Measurements from ENCODE around the gene UTS2R.
"Not testable (repeated sequence)": the region's sequence is repeated elsewhere in the genome, so short reads cannot be mapped to it uniquely, and the experiment has no call there.

UTS2R gene

DNA sequence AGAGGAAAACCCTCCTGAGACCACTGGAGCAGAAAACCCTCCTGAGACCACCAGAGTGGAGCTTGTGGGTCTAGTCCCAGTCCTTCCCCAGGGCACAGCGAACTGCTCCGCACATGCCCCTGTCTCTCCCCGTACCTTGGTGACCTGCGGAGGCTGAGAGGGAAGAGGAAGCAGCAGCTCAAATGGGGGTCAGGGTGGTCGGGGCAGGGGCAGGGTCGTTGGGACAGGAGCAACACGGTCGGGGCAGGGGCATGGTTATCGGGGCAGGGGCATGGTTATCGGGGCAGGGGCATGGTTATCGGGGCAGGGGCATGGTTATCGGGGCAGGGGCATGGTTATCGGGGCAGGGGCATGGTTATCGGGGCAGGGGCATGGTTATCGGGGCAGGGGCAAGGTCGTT, 40.5 kb downstream of the UTS2R start:
- H3K27ac Mint-ChIP-seq, H3K9me3 Mint-ChIP-seq: not testable (repeated sequence)

DNA sequence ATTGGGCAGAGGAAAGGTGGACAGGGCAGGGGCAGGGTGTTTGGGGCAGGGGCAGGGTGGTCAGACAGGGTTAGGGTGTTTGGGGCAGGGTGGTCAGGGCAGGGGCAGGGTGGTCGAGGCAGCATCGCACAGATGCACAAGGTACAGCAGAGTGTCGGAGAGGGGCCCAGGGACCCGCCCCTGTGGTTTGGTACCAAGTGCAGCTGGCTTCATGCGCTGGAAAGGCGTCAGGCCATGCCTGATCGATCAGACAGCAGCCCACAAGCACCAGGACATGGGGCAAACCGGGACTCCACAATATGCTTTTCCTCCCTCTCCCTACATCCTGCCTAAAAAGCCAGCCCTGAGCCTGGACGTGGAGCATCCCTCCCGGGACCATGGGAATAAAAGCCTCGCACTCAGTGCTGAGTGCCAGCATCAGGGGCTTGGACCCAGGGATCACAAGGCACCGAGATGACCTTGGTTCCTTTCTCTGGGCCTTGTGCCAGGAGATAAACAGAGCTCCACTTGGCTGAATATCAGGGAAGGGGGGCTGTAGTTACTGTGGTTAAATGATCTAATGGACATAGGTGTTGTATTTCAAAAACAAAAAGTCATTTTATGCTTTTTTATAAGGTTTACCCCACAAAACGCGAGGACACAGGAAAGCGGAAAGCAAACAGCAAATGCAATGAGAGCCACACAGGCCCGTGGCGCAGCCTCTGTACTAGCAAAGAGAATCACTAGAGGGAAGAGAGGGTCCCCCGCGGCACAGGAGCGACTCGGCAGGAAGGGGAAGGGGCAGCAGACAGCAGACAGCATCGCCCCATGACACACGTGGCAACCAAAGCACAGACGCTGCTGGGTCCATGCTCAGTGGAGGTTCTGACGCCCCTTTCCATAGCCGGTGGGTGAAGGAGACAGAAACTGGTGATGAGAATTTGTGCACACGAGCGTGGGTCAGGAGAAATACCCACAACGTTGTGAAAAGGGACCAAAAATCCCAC, 41.3 kb downstream of the UTS2R start:
- no peak overlapping the region for H3K27ac Mint-ChIP-seq
- H3K9me3 Mint-ChIP-seq = no peaks in the 10 kb centered on the region
- H3K4me1 Mint-ChIP-seq = peaks cover 23% of the 10 kb centered on the region
- no peak for DNase-seq
- H3K27me3 Mint-ChIP-seq = no peaks in the 10 kb centered on the region
- no peak for ATAC-seq
- peak overlapping the region in 1 of 2 donors; percentile 26 for H3K4me3 Mint-ChIP-seq

More for the DNA sequence above, 40.5 kb downstream of the UTS2R start:
- not testable (repeated sequence) for DNase-seq, H3K27me3 Mint-ChIP-seq, H3K4me3 Mint-ChIP-seq, ATAC-seq
- peaks cover 26% of the 10 kb centered on the region for H3K4me1 Mint-ChIP-seq

DNA sequence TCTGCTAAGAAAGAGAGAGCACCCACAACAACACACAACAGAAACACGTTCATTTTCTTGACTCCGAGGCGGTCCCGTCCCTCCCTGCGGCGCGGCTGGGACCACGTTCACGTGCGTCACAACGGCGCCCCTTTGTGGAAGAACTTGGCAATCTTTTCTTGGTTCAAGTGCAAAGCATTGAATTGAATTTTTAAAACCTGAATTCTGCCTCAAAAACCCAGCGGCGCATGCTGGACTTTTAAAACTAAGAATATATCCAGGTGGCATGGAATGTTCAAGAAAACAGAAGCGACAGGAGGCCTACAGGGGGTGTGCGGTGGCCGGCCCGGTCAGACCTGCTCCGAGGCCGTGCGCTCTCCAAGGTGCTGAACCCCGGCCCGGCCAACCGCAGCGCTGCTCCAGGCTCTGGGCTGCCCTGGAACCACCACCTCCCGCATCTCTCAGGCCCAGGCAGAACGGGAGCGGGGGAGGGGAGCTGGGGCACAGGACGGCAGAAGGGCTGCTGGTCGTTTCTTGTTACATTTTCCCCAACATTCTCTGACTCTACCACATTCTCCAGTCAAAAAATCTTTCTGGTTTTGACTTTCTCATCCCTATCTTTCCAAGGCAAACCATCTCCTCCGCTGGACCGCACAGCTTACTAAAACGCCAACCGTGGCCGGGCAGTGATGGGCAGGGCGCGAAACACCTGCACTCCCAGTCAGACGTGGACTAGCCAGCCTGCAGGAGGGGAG, 43.1 kb downstream of the UTS2R start:
- H3K4me3 Mint-ChIP-seq = no peak overlapping the region
- H3K27ac Mint-ChIP-seq = peak overlapping the region in 1 of 2 donors; percentile 40
- peak; percentile 46 for ATAC-seq
- no peaks in the 10 kb centered on the region for H3K27me3 Mint-ChIP-seq
- peaks cover 28% of the 10 kb centered on the region for H3K4me1 Mint-ChIP-seq
- DNase-seq = peak; percentile 72 to 76
- H3K9me3 Mint-ChIP-seq = no peaks in the 10 kb centered on the region

DNA sequence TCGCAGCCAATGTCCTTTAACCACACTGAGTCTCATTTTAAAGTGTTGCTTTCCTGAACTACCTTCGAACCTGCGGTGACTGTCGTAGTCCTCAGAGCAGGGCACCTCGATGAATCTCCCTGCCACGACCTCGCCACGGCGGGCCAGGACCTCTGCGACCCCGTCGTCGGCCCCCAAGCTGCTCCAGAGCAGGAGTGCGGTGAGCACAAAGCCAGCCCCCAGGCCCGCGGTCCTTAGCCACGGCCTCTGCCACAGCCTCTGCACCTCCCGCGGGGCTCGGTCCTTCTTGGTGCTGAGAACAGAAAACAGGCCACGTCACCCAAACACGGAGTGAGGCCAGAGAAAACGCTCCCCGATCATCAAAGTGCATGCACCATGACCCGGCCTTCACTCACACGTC, 43.8 kb downstream of the UTS2R start:
- H3K27me3 Mint-ChIP-seq = no peaks in the 10 kb centered on the region
- no peaks in the 10 kb centered on the region for H3K9me3 Mint-ChIP-seq
- no peak overlapping the region for H3K27ac Mint-ChIP-seq
- DNase-seq (no peak), ATAC-seq (no peak)
- no peak overlapping the region for H3K4me3 Mint-ChIP-seq
- peaks cover 34% of the 10 kb centered on the region for H3K4me1 Mint-ChIP-seq

DNA sequence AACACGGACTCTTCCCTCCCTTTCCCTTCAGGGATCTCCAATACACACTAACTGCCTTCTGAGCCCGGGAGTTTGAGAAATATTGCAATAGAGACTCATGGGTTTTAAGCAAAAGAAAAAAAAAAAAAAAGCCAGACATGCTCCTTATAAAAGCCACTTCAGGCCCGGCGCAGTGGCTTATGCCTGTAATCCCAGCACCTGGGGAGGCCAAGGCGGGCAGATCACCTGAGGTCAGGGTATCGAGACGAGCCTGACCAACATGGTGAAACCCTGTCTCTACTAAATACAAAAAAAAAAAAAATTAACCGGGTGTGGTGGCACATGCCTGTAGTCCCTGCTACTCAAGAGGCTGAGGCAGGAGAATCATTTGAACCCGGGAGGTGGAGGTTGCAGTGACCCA, 44.2 kb downstream of the UTS2R start:
- H3K4me1 Mint-ChIP-seq = peaks cover 34% of the 10 kb centered on the region
- ATAC-seq = no peak
- no peaks in the 10 kb centered on the region for H3K9me3 Mint-ChIP-seq
- H3K27me3 Mint-ChIP-seq = no peaks in the 10 kb centered on the region
- no peak overlapping the region for H3K27ac Mint-ChIP-seq
- no peak overlapping the region for H3K4me3 Mint-ChIP-seq
- no peak for DNase-seq

DNA sequence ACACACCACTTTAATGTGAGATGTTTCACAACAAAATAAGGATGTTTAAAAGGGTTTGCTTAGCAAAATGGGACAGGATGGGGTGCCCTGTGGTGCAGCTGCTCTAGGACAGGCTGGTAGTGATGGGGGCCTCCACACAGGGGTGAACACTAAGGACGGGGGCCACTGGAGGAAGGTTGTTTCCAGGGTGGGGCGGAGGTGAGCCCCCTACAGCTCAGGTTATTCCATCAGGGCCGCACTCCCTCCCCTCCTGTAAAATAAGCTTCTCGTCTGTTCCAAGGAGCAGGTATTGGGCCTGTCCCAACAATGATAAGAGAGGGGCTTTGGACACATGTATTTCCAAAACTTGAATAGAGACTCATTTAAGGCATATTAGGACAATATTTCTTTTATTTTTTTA, 44.7 kb downstream of the UTS2R start:
- no peak for DNase-seq

DNA sequence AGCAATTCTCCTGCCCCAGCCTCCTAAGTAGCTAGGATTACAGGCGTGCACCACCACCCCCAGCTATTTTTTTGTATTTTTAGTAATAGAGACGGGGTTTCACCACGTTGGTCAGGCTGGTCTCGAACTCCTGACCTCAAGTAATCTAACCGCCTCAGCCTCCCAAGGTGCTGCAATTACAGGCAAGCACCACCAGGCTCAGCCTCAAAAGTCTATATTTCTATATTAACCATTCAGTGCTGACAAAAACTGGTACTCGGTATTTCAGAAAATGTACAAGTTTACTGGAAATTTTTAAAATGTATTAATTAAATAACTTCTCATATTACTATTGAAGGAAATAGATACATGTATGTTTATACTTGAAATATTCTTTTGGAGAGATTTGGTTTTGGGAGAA, 45.2 kb downstream of the UTS2R start:
- no peak overlapping the region for H3K4me3 Mint-ChIP-seq
- no peaks in the 10 kb centered on the region for H3K9me3 Mint-ChIP-seq
- ATAC-seq = no peak
- no peak for DNase-seq
- H3K4me1 Mint-ChIP-seq = peaks cover 34% of the 10 kb centered on the region
- no peaks in the 10 kb centered on the region for H3K27me3 Mint-ChIP-seq
- no peak overlapping the region for H3K27ac Mint-ChIP-seq

More for the DNA sequence above, 44.7 kb downstream of the UTS2R start:
- Mint-ChIP-seq H3K4me3 (no peak overlapping the region), H3K27me3 (no peaks in the 10 kb centered on the region), H3K27ac (no peak overlapping the region), H3K4me1 (peaks cover 34% of the 10 kb centered on the region), H3K9me3 (no peaks in the 10 kb centered on the region)
- ATAC-seq = no peak

DNA sequence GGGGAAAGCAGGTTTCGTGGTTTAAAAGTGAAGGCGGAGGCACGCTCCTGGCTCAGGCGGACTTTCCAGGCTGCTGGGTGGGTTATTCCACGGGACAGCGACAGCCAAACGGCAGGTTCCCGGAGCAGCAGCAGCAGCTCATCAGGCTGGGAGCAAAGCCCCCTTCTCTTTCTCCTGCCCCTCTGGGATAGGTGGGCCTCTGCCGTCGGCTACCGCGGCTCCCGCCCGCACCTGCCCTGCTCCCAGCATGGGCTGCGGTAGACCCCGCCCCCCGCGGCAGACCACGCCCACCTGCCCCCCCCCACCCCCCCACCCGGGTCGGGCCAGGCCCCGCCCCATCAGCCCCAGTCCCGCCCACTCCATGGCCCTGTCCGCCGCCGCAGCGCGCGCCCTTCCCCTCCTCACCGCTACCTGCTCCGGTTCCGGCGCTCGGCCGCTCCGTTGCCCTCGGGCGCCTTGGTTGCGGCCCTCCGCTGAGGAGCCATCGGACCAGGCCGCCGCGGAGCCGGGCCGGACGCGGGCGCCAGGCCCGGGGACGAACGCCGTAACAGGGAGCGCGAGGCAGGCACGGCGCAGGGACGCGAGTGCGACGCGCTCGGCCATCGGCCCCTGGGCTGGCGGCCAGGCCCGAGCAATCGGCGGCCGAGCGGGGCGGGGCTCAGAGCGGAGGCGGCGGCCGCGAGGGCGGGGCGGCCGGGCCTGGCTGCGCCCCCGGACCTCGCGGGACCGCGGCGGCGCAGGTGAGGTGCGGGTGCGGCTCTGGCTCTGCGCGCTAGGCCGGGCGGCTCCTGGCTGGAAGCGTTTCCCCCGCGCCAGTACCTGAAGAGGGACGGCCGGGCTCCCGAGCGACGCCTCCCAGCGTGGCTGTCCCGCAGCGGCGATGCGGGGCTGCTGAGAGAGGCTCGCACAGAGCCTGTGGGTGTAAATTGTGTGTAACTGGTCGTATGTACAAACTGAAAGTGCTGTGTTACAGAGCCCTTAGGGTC, 46.7 kb downstream of the UTS2R start, which contains the start of the genes HEXD and OGFOD3:
Gene HEXD (plus strand): TSS at position 347 of the 986 bp plus-strand sequence. CDS start 1,453 bp downstream, outside the sequence.
Gene OGFOD3 (minus strand): TSS at position 586 of the 986 bp plus-strand sequence. CDS start 101 bp downstream, at position 485.
- Mint-ChIP-seq H3K4me3 (peak within 1 kb of the TSS; percentile 78 to 80), H3K27me3 (no peaks in the 10 kb centered on the region), H3K4me1 (peaks cover 34% of the 10 kb centered on the region), H3K9me3 (no peaks in the 10 kb centered on the region), H3K27ac (peak within 1 kb of the TSS in 1 of 2 donors; percentile 46)
- ATAC-seq (peak; percentile 96), DNase-seq (peak; percentile 86 to 93)

DNA sequence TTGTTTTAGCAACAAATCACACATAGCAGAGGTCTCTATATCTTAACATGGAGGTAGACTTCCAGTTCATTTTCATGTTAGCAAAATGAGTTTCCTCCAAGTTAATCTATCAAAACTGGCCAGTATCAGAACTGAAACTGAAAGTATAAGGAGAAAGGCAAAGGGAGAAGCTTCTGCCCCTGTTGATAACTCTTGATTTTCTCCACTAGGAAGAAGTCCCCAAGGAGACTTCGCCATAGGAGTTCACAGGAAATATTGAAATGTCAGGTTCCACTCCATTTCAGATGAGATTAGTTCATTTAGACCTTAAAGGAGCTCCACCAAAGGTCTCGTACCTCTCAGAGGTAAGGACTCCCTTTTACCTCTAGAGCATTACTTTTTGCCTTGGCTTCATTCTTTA, 48.0 kb downstream of the UTS2R start:
- DNase-seq = no peak
- no peaks in the 10 kb centered on the region for H3K9me3 Mint-ChIP-seq
- ATAC-seq = no peak
- peak overlapping the region; percentile 78 to 80 for H3K4me3 Mint-ChIP-seq
- peak overlapping the region in 1 of 2 donors; percentile 46 for H3K27ac Mint-ChIP-seq
- peaks cover 32% of the 10 kb centered on the region for H3K4me1 Mint-ChIP-seq
- no peaks in the 10 kb centered on the region for H3K27me3 Mint-ChIP-seq

DNA sequence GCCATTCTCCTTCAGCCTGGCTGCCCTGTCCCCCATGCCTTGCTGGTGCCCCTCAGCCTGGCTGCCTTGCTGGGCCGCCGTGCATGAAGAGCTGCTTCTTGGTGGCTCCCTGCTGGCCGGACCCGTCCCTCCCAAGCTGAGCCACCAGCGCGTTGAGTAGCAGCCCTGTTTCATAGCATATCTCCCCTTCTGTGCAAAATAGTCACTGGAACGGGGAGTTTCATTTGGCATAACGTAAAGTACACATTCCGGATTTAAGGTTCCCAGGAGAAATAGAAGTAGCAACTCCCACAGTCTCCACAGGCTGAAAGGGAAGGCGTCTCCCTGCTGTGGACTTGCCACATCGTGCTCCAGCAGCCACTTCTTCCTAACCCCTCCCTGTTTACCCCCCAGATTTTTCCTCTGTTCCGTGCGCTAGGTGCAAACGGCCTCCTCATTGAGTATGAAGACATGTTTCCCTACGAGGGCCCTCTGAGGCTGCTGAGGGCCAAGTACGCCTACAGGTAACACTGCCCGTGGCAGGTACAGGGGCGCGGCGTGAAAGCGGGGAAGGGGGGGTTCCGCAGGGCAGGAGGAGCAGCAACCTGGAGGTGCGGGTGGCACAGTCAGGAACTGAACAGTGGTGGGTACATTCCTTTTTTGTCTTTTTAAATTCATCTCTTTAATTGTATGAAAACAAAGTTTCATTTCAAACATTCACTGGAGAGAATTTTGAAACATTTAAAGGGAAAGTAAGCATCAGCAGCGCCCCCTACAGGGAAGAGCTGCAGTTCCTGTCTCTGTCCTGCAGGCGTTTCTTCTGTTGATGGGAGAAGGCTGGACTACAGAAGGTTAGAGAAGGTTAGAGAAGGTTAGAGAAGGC, 52.7 kb downstream of the UTS2R start:
- ATAC-seq = peak; percentile 64
- Mint-ChIP-seq H3K27me3 (no peaks in the 10 kb centered on the region), H3K4me1 (peaks cover 18% of the 10 kb centered on the region), H3K27ac (peak overlapping the region in 1 of 2 donors; percentile 88), H3K9me3 (no peaks in the 10 kb centered on the region), H3K4me3 (no peak overlapping the region)
- DNase-seq = peak; percentile 40 to 58

DNA sequence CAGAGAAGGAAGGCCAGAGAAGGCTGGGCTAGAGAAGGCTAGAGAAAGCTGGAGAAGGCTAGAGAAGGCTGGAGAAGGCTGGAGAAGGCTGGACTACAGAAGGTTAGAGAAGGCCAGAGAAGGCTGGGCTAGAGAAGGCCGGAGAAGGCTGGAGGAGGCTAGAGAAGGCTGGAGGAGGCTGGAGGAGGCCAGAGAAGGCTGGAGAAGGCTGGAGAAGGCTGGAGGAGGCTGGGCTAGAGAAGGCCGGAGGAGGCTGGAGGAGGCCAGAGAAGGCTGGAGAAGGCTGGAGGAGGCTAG, 53.2 kb downstream of the UTS2R start:
- H3K27me3 Mint-ChIP-seq = no peaks in the 10 kb centered on the region
- H3K9me3 Mint-ChIP-seq = no peaks in the 10 kb centered on the region
- ATAC-seq = no peak
- no peak for DNase-seq
- H3K27ac Mint-ChIP-seq = peak overlapping the region in 1 of 2 donors; percentile 88
- peaks cover 19% of the 10 kb centered on the region for H3K4me1 Mint-ChIP-seq
- no peak overlapping the region for H3K4me3 Mint-ChIP-seq

Data from stimulated activated naive CD8-positive, alpha-beta T cell treated with anti-CD3 and anti-CD28 coated beads, Interleukin-15, amount 100 ng/mL, for 72 hours (primary cell).